Hepatocyte (in vitro differentiated cells): ENCODE results near the gene AHCYL2.

Experiments used
- EZH2 ChIP-seq: fragments of 200-600 bp; sonication (generic); IDR thresholded peaks from 2 replicates; pipeline ENCODE4 v1.6.1; 2016; ENCODE audit warnings: antibody characterized with exemption, mild to moderate bottlenecking, borderline replicate concordance
- EZH2phosphoT487 ChIP-seq: fragments of 200-600 bp; sonication (generic); IDR thresholded peaks from one replicate; pipeline ENCODE4 v1.6.1; 2018; ENCODE audit warnings: antibody characterized with exemption, mild to moderate bottlenecking, low read depth, moderate library complexity; ENCODE audit not compliant: unreplicated experiment, severe bottlenecking
- TF ChIP-seq, protein P1 (sequence below): fragments of 200-600 bp; sonication (generic); IDR thresholded peaks from 2 replicates; pipeline ENCODE4 v1.5.1; 2016; ENCODE audit warnings: antibody characterized with exemption, mild to moderate bottlenecking; ENCODE audit not compliant: poor library complexity

DNA sequence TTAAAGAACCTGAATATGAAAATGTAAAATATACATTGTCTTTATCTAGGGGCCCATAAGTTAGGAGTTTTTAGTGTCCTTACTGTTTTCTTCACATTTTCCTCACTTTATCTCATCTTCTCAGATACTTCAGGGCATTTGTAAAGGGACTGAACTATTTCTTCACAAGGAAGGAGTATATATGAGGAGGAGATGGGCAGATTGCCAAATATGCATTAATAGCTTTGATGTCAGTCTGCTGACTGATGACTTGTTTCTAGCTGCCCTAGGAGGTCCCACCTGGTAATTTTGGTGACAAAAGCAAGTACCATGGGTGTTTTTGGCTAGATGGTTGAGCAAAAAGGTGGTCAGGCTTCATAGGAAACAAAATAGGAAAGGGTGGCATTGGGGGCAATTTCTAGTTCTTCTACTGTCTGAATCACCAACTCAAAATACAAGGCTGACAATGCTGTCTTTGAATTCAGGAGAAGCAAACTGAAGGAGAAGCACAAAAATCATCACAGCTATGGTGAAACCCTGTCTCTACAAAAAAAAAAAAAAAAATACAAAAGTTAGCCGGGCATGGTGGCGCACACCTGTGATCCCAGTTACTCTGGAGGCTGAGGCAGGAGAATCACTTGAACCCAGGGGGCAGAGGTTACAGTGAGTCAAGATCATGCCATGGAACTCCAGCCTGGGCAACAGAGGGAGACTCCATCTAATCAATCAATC, 199.0 kb downstream of the AHCYL2 start:
- TF ChIP-seq, protein P1, sequence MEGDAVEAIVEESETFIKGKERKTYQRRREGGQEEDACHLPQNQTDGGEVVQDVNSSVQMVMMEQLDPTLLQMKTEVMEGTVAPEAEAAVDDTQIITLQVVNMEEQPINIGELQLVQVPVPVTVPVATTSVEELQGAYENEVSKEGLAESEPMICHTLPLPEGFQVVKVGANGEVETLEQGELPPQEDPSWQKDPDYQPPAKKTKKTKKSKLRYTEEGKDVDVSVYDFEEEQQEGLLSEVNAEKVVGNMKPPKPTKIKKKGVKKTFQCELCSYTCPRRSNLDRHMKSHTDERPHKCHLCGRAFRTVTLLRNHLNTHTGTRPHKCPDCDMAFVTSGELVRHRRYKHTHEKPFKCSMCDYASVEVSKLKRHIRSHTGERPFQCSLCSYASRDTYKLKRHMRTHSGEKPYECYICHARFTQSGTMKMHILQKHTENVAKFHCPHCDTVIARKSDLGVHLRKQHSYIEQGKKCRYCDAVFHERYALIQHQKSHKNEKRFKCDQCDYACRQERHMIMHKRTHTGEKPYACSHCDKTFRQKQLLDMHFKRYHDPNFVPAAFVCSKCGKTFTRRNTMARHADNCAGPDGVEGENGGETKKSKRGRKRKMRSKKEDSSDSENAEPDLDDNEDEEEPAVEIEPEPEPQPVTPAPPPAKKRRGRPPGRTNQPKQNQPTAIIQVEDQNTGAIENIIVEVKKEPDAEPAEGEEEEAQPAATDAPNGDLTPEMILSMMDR: no peak
- TF ChIP-seq EZH2 (no peak), EZH2phosphoT487 (no peak)
